Stimulated activated CD8-positive, alpha-beta memory T cell treated with anti-CD3 and anti-CD28 coated beads, Interleukin-12 subunit alpha, Interleukin-12 subunit beta, amount 100 ng/mL, for 4 hours (primary cell): ENCODE measurements around the gene ERAL1.
"Not testable (repeated sequence)": the region's sequence is repeated elsewhere in the genome, so short reads cannot be mapped to it uniquely, and the experiment has no call there.

Experiments
- DNase-seq: peaks from one replicate; pipeline ENCODE4 v3.0.0-alpha.2; 2020; ENCODE audit warnings: low read depth

The ERAL1 gene

DNA sequence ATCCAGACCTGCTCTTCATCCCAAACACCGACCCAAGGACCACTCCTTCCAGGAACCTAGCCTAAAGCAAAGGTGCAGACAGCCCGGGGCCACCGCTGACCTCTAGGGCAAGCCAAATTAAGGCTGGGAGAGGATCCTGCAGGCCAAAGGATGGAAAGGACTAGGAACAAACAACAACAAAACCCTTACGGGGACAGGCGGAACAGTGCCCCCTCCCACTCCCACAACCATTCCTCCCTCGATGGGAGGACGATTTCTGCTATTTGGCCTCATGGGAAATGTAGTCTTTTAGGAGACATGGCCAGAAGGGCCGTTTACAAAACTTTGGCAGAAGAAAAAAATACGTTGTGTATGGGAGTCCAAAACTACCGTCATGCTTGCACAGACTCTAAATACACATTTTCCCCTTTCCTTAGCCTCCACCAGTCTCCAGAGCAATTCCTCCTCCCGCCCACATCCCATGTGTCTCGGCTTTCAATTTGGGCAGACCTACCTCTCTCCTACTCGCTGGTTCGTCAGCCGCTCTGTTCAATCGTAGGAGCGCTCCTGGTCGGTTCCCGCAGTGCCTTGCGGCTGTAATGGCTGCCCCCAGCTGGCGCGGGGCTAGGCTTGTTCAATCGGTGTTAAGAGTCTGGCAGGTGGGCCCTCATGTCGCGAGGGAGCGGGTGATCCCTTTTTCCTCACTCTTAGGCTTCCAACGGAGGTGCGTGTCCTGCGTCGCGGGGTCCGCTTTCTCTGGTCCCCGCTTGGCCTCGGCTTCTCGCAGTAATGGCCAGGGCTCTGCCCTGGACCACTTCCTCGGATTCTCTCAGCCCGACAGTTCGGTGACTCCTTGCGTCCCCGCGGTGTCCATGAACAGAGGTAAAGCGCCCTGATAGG, at the start of gene ERAL1:
Gene ERAL1 (plus strand): TSS at position 560 of the 879 bp plus-strand sequence. CDS start 19 bp downstream, at position 579.
- DNase-seq, result peak; percentile 67

- no peak for DNase-seq
These were observed 46.7 kb upstream of the ERAL1 start for GRCh38 chr17:28807925-28808634.

- no peak for DNase-seq
These were observed 44.4 kb upstream of the ERAL1 start for GRCh38 chr17:28810437-28810836.

DNA sequence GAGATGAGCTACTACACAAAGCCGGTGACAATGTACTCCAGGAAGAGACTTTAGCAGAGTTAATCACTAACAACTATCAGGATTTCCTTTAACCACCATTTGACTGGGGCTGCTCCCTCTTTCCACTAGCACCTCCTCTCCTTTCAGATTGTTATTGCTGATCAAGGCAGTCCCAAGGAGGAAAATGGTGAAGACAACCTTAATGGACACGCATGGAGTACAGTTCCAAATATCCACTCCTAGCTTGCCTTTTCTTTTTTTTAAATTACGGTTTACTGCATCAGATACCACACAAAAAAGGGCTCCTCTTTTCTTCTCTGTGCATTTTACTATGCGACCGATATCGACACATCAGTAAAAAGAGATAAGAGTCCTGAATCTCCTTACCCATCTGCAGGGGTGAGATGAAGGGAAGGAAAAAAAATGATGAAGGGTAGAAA, 43.1 kb upstream of the ERAL1 start:
- DNase-seq, result no peak

DNA sequence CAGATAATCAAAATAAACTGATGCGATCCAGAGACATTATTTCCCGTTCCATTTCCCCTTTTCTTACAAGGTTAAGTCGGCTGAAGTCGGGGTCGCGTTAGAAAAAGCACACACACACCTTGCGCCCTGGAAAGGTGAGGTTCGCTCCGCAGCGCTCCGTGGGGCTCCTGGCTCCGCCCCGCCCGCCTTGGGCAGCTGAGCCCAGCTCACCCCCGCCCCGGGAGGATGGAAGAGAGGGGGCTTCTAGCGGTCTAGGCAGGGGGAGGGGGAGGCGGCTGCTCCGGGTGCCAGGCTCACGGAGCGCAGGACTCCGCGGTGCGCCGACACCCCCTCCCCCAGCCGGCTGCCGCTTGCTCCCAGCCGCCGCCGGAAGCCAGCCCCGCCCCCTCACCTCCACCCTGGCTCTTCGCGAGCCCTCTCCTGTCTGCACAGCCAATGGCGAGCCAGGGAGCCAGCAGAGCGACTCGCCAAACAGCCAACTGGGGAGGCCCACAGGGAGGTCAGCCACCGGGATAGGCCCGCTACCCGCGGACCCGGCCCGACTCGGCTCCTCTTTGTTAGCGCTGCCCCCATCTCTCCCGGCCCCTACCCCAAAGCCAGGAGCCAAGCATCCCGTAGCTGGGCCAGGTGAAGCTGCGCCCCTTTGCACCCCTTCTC, 42.6 kb upstream of the ERAL1 start:
- DNase-seq, result peak; percentile 91

- no peak for DNase-seq
These were observed 42.0 kb upstream of the ERAL1 start for GRCh38 chr17:28812748-28813377.

DNA sequence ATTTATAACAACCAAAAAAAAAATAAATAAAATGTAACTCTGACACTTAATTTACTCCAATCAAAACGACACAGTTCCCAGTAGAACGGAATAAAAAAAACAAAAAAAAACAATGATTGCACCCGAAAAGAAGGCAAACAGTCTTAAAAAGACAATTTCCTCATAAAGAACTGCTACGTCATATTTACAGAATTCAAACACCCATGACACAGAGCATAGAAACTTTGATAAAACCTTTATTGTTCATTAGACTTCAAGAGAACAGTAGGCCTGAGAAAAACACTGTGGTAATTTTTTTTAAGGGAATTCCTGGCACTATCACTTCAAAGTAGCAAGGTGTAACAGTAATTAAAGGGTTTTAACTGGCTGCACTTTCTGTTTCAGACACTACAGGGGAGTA, 38.3 kb upstream of the ERAL1 start:
- DNase-seq, result no peak

GRCh38 chr17:28818819-28819221, 36.0 kb upstream of the ERAL1 start:
- DNase-seq, result no peak

DNA sequence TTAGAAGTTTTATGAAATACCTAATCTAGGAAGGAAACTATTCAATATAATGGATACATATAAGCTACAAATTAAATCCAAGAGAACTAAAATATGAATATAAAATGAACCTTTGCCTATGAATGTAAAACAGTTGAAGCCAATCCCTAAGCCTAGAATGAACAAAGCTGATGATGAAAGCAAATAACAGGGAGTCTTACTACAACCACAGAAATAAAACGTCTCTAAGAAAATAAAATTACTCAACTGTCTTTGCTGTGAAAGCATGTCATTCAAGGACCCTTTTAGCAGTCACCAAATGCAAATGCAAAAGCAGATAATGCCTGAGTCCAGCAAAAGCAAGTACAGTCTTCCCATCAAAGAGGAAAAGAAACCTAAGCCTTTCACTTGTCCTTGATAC, 35.2 kb upstream of the ERAL1 start:
- DNase-seq, result no peak

DNA sequence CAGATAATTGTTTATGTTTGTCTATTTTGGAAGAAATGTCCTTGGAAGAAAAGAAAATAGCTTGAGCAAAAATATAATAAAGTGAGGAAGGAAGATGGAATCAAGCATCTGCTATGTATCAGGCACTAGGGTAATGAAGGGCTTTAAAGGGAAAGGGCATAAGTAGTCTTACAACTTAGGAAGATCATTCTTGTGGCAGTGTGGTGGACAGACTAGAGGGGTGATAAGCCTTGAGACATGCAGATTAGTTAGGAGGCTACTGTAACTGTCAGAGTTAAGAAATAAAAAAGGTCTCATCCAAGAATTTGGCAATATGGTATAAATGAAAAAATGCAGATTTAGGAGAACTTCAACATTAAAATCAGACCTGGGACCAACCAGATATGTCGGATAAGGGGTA, 27.1 kb upstream of the ERAL1 start:
- DNase-seq, result no peak

- no peak for DNase-seq
These were observed 26.3 kb upstream of the ERAL1 start for GRCh38 chr17:28828294-28829040.

DNA sequence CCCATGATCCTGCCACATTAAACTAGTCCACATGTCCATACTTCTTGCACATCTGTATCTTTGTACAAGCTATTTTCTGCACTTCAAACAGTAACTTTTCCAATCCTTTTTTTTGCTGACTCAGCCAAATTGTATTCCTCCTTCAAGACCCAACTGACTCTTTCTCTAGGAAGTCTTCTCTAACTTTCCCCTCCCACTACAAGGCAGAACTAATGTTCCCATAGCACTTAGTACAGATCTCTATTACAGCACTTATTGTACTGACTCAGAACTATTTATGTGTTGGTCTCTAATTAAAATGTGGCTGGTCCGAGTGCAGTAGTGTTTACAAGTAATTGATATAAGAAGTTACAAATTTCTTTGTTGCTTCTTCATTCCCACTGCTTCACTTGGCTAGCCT, 20.4 kb upstream of the ERAL1 start:
- DNase-seq, result no peak

DNA sequence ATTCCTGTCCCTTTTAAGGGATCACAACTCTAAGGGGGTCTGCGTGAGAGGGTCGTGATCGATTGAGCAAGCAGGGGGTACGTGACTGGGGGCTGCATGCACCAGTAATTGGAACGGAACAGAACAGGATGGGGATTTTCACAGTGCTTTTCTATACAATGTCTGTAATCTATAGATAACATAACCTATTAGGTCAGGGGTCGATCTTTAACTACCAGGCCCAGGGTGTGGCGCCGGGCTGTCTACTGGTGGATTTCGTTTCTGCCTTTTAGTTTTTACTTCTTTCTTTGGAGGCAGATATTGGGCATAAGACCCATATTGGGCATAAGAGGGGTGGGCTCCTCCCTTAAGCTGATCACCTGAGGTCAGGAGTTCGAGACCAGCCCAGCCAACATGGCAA, 18.3 kb upstream of the ERAL1 start:
- DNase-seq, result not testable (repeated sequence)

DNA sequence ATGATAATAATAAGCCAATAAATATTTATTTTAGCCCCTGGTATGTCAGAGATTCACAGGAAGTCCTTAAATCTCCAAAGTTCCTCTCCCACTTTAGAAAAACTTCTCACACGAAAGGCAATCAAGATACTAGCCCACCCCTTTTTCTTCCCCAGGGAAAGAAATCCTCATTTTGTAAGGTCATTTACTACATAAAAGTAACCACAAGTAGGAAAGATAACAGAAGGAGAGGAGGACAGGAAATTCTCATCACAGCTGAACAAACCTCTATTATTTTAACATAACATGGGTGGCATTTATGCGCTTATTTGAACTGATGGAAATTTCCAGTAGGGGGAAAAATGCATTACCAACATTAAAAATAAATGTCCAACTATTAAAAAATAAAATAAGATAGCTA, 15.6 kb upstream of the ERAL1 start:
- no peak for DNase-seq

- DNase-seq, result no peak
These were observed 12.9 kb upstream of the ERAL1 start for GRCh38 chr17:28841901-28842281.

DNA sequence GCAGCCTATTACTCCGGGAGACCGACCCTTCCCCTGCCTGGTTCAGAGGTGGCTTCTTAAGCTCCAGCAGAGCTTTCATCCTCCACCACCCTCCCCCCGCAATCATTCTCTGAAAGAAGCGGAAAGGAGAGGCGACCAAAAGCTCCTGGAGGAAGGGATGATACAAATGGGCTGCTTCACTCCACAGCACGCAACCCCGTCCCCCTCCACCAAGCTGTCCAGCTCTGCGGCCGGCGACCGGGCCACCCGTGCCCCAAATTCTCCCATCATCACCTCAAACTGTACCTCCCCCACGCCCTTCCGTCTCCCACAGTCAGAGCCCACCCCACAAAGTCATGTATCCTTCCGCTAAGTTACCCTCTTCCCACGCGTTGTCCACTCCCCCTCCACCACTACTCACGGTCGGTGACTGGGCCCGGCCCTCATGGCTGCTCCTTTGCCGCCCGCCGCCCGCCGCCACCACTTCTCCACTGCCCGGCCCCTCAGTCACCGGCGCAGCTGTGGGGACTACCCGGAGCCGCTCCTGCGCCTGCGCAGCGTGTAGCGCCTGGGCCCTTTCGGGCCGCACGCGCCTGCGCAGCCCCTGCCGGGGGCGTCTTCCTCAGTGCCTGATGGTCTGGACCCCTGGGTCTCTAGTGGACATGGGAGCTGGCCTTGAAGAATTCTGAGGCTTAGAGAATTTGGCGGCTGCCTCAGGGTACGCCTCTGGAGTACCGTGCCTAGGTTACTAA, 12.4 kb upstream of the ERAL1 start, which contains the start of gene FAM222B:
Gene FAM222B (minus strand): TSS at position 509 of the 731 bp plus-strand sequence. CDS start 76,123 bp downstream, outside the sequence.
- DNase-seq, result peak; percentile 76

DNA sequence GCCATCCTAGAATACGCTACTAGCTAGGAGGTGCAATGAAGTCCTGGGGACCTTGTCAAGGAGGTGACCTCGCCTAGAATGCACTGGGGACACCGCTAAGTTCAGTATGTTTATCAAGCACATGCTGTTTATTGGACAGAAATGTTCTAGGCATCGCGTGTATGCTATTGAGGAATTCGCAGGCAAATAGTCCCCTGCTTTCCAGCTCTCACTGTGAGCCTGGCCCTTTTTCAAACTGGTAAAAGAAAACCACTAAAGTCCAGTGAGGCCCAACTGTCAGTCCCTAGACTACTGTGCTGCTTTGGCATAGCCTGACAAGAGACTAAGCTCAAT, 11.0 kb upstream of the ERAL1 start:
- no peak for DNase-seq

DNA sequence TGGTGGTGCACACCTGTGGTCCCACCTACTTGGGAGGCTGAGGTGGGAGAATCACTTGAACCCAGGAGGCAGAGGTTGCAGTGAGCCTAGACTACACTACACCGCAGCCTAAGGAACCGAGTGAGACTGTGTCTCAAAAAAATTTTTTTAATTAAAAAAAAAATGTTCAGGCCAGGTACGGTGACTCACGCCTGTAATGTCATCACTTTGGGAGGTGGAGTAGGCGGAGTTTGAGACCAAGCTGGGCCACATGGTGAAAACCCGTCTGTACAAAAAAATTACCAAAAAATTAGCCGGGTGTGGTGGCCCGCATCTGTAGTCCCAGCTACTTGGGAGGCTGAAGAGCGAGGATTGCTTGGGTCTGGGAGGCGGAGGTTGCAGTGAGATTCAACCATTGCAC, 8.6 kb upstream of the ERAL1 start:
- DNase-seq, result no peak

GRCh38 chr17:28846699-28847098, 8.1 kb upstream of the ERAL1 start:
- DNase-seq, result not testable (repeated sequence)

- not testable (repeated sequence) for DNase-seq
These were observed 6.1 kb upstream of the ERAL1 start for GRCh38 chr17:28848667-28849066.

- no peak for DNase-seq
These were observed 5.5 kb upstream of the ERAL1 start for GRCh38 chr17:28849281-28849680.
